HepG2 (cell line): ENCODE measurements around the gene SLTM. TPM values are rescaled to one million over a fixed set of nuclear protein-coding genes. Genes with fewer than 3 reads are reported as not detected.

Experiments
- ATM ChIP-seq: fragments of 450-650 bp; IDR thresholded peaks from 2 replicates; pipeline ENCODE4 v1.7.1; 2017; ENCODE audit warnings: mild to moderate bottlenecking, borderline replicate concordance
- BHLHE40 ChIP-seq: IDR thresholded peaks from 2 replicates; pipeline ENCODE4 v1.6.1; 2011; ENCODE audit warnings: low read length, improper control_type of control experiment
- CENPT ChIP-seq: sonication (generic); formaldehyde crosslinking; IDR thresholded peaks from 2 replicates; pipeline ENCODE4 v1.8.0; 2022; ENCODE audit warnings: low read depth, mild to moderate bottlenecking, moderate library complexity, missing genetic modification reagents
- CHCHD3 ChIP-seq: sonication (generic); formaldehyde crosslinking; IDR thresholded peaks from 2 replicates; pipeline ENCODE4 v1.8.0; 2022; ENCODE audit warnings: mild to moderate bottlenecking, missing genetic modification reagents, moderate library complexity
- HHEX ChIP-seq: IDR thresholded peaks from 2 replicates; pipeline ENCODE4 v1.6.1; 2016; ENCODE audit warnings: control low read depth
- HNRNPUL1 ChIP-seq: fragments of 200-400 bp; formaldehyde crosslinking; IDR thresholded peaks from 2 replicates; pipeline ENCODE4 v1.6.1; 2017; ENCODE audit warnings: low read depth, mild to moderate bottlenecking, low read length, moderate library complexity
- NCOR1 ChIP-seq: fragments of 200-600 bp; sonication (generic); IDR thresholded peaks from 2 replicates; pipeline ENCODE4 v1.7.0; 2017; ENCODE audit warnings: antibody characterized with exemption, low read length, borderline replicate concordance
- NFKBIZ ChIP-seq: IDR thresholded peaks from 2 replicates; pipeline ENCODE4 v1.6.1; 2018; ENCODE audit warnings: missing genetic modification reagents, missing compliant biosample characterization
- RAD51 ChIP-seq: fragments of 450-650 bp; IDR thresholded peaks from 2 replicates; pipeline ENCODE4 v1.6.1; 2016; ENCODE audit warnings: borderline replicate concordance
- SOX13 ChIP-seq, 3 experiments: fragments of 450-650 bp in 1 of 3; sonication (generic) in 1 of 3; formaldehyde crosslinking in 1 of 3; IDR thresholded peaks in 2 of 3; conservative IDR thresholded peaks in 1 of 3; 2 replicates each; pipeline versions ENCODE4 v1.5.0 to v1.6.1; 2016 to 2020; ENCODE audit warnings: antibody characterized with exemption in 1 of 3, mild to moderate bottlenecking in 1 of 3, missing compliant biosample characterization in 1 of 3, missing genetic modification reagents in 1 of 3, moderate library complexity in 1 of 3
- SPEN ChIP-seq: sonication (generic); formaldehyde crosslinking; IDR thresholded peaks from 2 replicates; pipeline ENCODE4 v1.5.1; 2020; ENCODE audit warnings: low read depth, mild to moderate bottlenecking, missing genetic modification reagents
- SUZ12 ChIP-seq: fragments of 150-350 bp; IDR thresholded peaks from 2 replicates; pipeline ENCODE4 v1.6.1; 2014; ENCODE audit warnings: low read depth, low read length
- TBX2 ChIP-seq: sonication (generic); formaldehyde crosslinking; IDR thresholded peaks from 2 replicates; pipeline ENCODE4 v1.5.0; 2020; ENCODE audit warnings: missing genetic modification reagents, mild to moderate bottlenecking, borderline replicate concordance
- YEATS4 ChIP-seq: sonication (generic); formaldehyde crosslinking; IDR thresholded peaks from 2 replicates; pipeline ENCODE4 v1.4.0; 2020; ENCODE audit warnings: missing genetic modification reagents, borderline replicate concordance
- ZKSCAN8 ChIP-seq: IDR thresholded peaks from 2 replicates; pipeline ENCODE4 v1.6.1; 2016; ENCODE audit warnings: borderline replicate concordance, missing genetic modification reagents, missing compliant biosample characterization
- ZNF12 ChIP-seq: sonication (generic); formaldehyde crosslinking; IDR thresholded peaks from 2 replicates; pipeline ENCODE4 v1.5.0; 2020; ENCODE audit warnings: missing genetic modification reagents
- ZNF766 ChIP-seq: sonication (generic); formaldehyde crosslinking; IDR thresholded peaks from 2 replicates; pipeline ENCODE4 v1.5.0; 2020; ENCODE audit warnings: missing genetic modification reagents, borderline replicate concordance
- ZNF768 ChIP-seq: sonication (generic); formaldehyde crosslinking; IDR thresholded peaks from 2 replicates; pipeline ENCODE4 v1.4.0; 2020; ENCODE audit warnings: missing genetic modification reagents
- ZSCAN30 ChIP-seq: sonication (generic); formaldehyde crosslinking; IDR thresholded peaks from 2 replicates; pipeline ENCODE4 v1.5.0; 2020; ENCODE audit warnings: mild to moderate bottlenecking, missing genetic modification reagents
- polyA plus RNA-seq, 8 experiments: library from polyadenylated mRNA; depleted of rRNA in 3 of 8; stranded (reverse) in 7 of 8; unstranded in 1 of 8; fragments of >200 nt; fragmentation: Illumina TruSeq in 4 of 8; extraction: Trizol in 4 of 8; gene quantifications; 2 replicates each; pipeline versions ENCODE4 v1.2.1 to v1.2.3, GENCODE V29; 2011 to 2016; ENCODE audit warnings: low read depth in 4 of 8, missing spikeins in 1 of 8, mixed read lengths in 1 of 8; ENCODE audit not compliant: insufficient read depth in 1 of 8
- total RNA-seq, 5 experiments: library from RNA; depleted of rRNA; stranded (reverse); fragments of >200 nt; fragmentation: Illumina TruSeq; extraction: Trizol; gene quantifications; 2 replicates each; pipeline ENCODE4 v1.2.3, GENCODE V29; 2016; ENCODE audit warnings: low read depth in 1 of 5
- TF ChIP-seq, protein P1 (sequence below): sonication (generic); formaldehyde crosslinking; IDR thresholded peaks from 2 replicates; pipeline ENCODE4 v1.4.0; 2020; ENCODE audit warnings: mild to moderate bottlenecking, missing genetic modification reagents, borderline replicate concordance
- TF ChIP-seq, protein P2 (sequence below): sonication (generic); formaldehyde crosslinking; IDR thresholded peaks from 2 replicates; pipeline ENCODE4 v1.8.1; 2023; ENCODE audit warnings: mild to moderate bottlenecking, missing genetic modification reagents, borderline replicate concordance
- TF ChIP-seq, protein P3 (sequence below): sonication (generic); formaldehyde crosslinking; IDR thresholded peaks from 2 replicates; pipeline ENCODE4 v1.4.0; 2020; ENCODE audit warnings: missing genetic modification reagents, mild to moderate bottlenecking, borderline replicate concordance

SLTM gene
- total and polyA plus RNA-seq, 2 of the 13 experiments (the other 11 are each of a cell fraction or from before 2014, with no cell fraction given): 22.0 to 64.2 TPM

GRCh38 chr15:58864602-58865424 is 68.7 kb downstream of the SLTM start (continued):
- peak; percentile 91 for TF ChIP-seq ZSCAN30 (CRISPR knock-in tag)
- TF ChIP-seq ZNF12: no peak
- TF ChIP-seq NFKBIZ (CRISPR knock-in tag): peak; percentile 29; the same call in 1 of the 2 replicates
- TF ChIP-seq NCOR1: peak; percentile 68; the same call in 1 of the 2 replicates
- no peak for TF ChIP-seq CENPT (CRISPR knock-in tag)
- peak; percentile 75; the same call in 1 of the 2 replicates for TF ChIP-seq YEATS4 (CRISPR knock-in tag)
- TF ChIP-seq TBX2 (CRISPR knock-in tag): peak; percentile 91
- TF ChIP-seq HHEX (CRISPR knock-in tag): 0 out of 2 replicates have a peak, but pooled peaks have one; percentile 20
- TF ChIP-seq SPEN (CRISPR knock-in tag): peak; percentile 80
- TF ChIP-seq RAD51: no peak
- peak; percentile 72; the same call in 1 of the 2 replicates for TF ChIP-seq ZNF768 (CRISPR knock-in tag)
- TF ChIP-seq, protein P1, sequence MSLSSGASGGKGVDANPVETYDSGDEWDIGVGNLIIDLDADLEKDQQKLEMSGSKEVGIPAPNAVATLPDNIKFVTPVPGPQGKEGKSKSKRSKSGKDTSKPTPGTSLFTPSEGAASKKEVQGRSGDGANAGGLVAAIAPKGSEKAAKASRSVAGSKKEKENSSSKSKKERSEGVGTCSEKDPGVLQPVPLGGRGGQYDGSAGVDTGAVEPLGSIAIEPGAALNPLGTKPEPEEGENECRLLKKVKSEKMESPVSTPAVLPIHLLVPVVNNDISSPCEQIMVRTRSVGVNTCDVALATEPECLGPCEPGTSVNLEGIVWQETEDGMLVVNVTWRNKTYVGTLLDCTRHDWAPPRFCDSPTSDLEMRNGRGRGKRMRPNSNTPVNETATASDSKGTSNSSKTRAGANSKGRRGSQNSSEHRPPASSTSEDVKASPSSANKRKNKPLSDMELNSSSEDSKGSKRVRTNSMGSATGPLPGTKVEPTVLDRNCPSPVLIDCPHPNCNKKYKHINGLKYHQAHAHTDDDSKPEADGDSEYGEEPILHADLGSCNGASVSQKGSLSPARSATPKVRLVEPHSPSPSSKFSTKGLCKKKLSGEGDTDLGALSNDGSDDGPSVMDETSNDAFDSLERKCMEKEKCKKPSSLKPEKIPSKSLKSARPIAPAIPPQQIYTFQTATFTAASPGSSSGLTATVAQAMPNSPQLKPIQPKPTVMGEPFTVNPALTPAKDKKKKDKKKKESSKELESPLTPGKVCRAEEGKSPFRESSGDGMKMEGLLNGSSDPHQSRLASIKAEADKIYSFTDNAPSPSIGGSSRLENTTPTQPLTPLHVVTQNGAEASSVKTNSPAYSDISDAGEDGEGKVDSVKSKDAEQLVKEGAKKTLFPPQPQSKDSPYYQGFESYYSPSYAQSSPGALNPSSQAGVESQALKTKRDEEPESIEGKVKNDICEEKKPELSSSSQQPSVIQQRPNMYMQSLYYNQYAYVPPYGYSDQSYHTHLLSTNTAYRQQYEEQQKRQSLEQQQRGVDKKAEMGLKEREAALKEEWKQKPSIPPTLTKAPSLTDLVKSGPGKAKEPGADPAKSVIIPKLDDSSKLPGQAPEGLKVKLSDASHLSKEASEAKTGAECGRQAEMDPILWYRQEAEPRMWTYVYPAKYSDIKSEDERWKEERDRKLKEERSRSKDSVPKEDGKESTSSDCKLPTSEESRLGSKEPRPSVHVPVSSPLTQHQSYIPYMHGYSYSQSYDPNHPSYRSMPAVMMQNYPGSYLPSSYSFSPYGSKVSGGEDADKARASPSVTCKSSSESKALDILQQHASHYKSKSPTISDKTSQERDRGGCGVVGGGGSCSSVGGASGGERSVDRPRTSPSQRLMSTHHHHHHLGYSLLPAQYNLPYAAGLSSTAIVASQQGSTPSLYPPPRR (CRISPR knock-in tag): no peak
- 0 out of 2 replicates have a peak, but pooled peaks have one; percentile 39 for TF ChIP-seq ZKSCAN8 (CRISPR knock-in tag)
- TF ChIP-seq SOX13 (IDR thresholded peaks at IDR 0.05): no peak
- TF ChIP-seq SOX13 (CRISPR knock-in tag; conservative IDR thresholded peaks at IDR 0.05 in 1 of 2, IDR thresholded peaks at IDR 0.05 in 1 of 2): peak in 1 of 2 experiments; percentile 72; a peak in 2 of 4 replicates
- TF ChIP-seq SUZ12: no peak
- TF ChIP-seq, protein P2, sequence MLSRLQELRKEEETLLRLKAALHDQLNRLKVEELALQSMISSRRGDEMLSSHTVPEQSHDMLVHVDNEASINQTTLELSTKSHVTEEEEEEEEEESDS: no peak
- TF ChIP-seq ZNF766: peak; percentile 55; the same call in 1 of the 2 replicates
- no peak; the same call in 1 of the 2 replicates for TF ChIP-seq CHCHD3
- TF ChIP-seq HNRNPUL1: no peak
- no peak for TF ChIP-seq BHLHE40
- no peak for TF ChIP-seq ATM
- TF ChIP-seq, protein P3, sequence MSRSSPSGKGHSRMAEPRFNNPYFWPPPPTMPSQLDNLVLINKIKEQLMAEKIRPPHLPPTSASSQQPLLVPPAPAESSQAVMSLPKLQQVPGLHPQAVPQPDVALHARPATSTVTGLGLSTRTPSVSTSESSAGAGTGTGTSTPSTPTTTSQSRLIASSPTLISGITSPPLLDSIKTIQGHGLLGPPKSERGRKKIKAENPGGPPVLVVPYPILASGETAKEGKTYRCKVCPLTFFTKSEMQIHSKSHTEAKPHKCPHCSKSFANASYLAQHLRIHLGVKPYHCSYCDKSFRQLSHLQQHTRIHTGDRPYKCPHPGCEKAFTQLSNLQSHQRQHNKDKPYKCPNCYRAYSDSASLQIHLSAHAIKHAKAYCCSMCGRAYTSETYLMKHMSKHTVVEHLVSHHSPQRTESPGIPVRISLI (CRISPR knock-in tag): no peak
